ENCODE measurements around the gene DHX30. TPM values are rescaled to one million over a fixed set of nuclear protein-coding genes. Genes with fewer than 3 reads are reported as not detected.

The DHX30 gene
- total and polyA plus RNA-seq, 2 donors (not counting 1 experiment from before 2014, with no cell fraction given) = 27.4 to 47.1 TPM

- peaks cover 1% of the 10 kb centered on the region for H4K20me1 ChIP-seq (ENCODE audit: control insufficient read depth, extremely low read depth, insufficient read depth, low read length)
- H3K79me2 ChIP-seq (ENCODE audit: control insufficient read depth, insufficient read depth, low read length) = no peaks in the 10 kb centered on the region
- no peaks in the 10 kb centered on the region for H3K27me3 ChIP-seq (ENCODE audit: control insufficient read depth, insufficient read depth, low read length)
- H2AFZ ChIP-seq (ENCODE audit: low read length) = no peak overlapping the region
- DNase-seq (ENCODE audit: low read depth in 2 of 2) = no peak
- H3K4me3 ChIP-seq (replicated peaks in 1 of 4; ENCODE audit: control extremely low read depth in 1 of 4, insufficient read depth in 1 of 4, low read depth in 3 of 4, low read length in 4 of 4) = no peak overlapping the region
- H3K36me3 ChIP-seq (ENCODE audit: control insufficient read depth, insufficient read depth, low read length) = peaks cover 50% of the 10 kb centered on the region
- TF ChIP-seq CTCF (conservative IDR thresholded peaks at IDR 0.05 in 1 of 2, IDR thresholded peaks at IDR 0.05 in 1 of 2; ENCODE audit: low read depth in 1 of 2, low read length in 2 of 2) (no peak), EZH2 (IDR thresholded peaks at IDR 0.05; ENCODE audit: low read length, missing control alignments) (no peak)
- H3K4me2 ChIP-seq (ENCODE audit: extremely low read depth, insufficient read depth, low read length) = no peak overlapping the region
- no peaks in the 10 kb centered on the region for H3K4me1 ChIP-seq (ENCODE audit: control insufficient read depth, extremely low read depth, insufficient read depth, low read length)
- no peaks in the 10 kb centered on the region for H3K9me3 ChIP-seq (ENCODE audit: control insufficient read depth, insufficient read depth, low read depth, low read length)
- H3K9ac ChIP-seq (ENCODE audit: insufficient read depth, low read length) = no peak overlapping the region
- H3K27ac ChIP-seq (ENCODE audit: insufficient read depth, low read length) = no peak overlapping the region
These were observed 52.0 kb downstream of the DHX30 start for GRCh38 chr3:47854720-47855455.

GRCh38 chr3:47855461-47856383 lies 52.8 kb downstream of the DHX30 start:
- peaks cover 1% of the 10 kb centered on the region for H4K20me1 ChIP-seq (ENCODE audit: control insufficient read depth, extremely low read depth, insufficient read depth, low read length)
- no peak for DNase-seq (ENCODE audit: low read depth in 2 of 2)
- no peak overlapping the region for H3K27ac ChIP-seq (ENCODE audit: insufficient read depth, low read length)
- no peaks in the 10 kb centered on the region for H3K9me3 ChIP-seq (ENCODE audit: control insufficient read depth, insufficient read depth, low read depth, low read length)
- H3K4me2 ChIP-seq (ENCODE audit: extremely low read depth, insufficient read depth, low read length) = no peak overlapping the region
- H3K4me3 ChIP-seq (replicated peaks in 1 of 4; ENCODE audit: control extremely low read depth in 1 of 4, insufficient read depth in 1 of 4, low read depth in 3 of 4, low read length in 4 of 4) = no peak overlapping the region
- no peaks in the 10 kb centered on the region for H3K4me1 ChIP-seq (ENCODE audit: control insufficient read depth, extremely low read depth, insufficient read depth, low read length)
- no peak overlapping the region for H2AFZ ChIP-seq (ENCODE audit: low read length)
- peaks cover 43% of the 10 kb centered on the region for H3K36me3 ChIP-seq (ENCODE audit: control insufficient read depth, insufficient read depth, low read length)
- no peak overlapping the region for H3K9ac ChIP-seq (ENCODE audit: insufficient read depth, low read length)
- no peaks in the 10 kb centered on the region for H3K79me2 ChIP-seq (ENCODE audit: control insufficient read depth, insufficient read depth, low read length)
- TF ChIP-seq CTCF (conservative IDR thresholded peaks at IDR 0.05 in 1 of 2, IDR thresholded peaks at IDR 0.05 in 1 of 2; ENCODE audit: low read depth in 1 of 2, low read length in 2 of 2) (no peak), EZH2 (IDR thresholded peaks at IDR 0.05; ENCODE audit: low read length, missing control alignments) (no peak)
- no peaks in the 10 kb centered on the region for H3K27me3 ChIP-seq (ENCODE audit: control insufficient read depth, insufficient read depth, low read length)

- Histone ChIP-seq H3K9ac (ENCODE audit: insufficient read depth, low read length) (no peak overlapping the region), H3K4me3 (replicated peaks in 1 of 4; ENCODE audit: control extremely low read depth in 1 of 4, insufficient read depth in 1 of 4, low read depth in 3 of 4, low read length in 4 of 4) (no peak overlapping the region), H3K4me1 (ENCODE audit: control insufficient read depth, extremely low read depth, insufficient read depth, low read length) (no peaks in the 10 kb centered on the region), H3K36me3 (ENCODE audit: control insufficient read depth, insufficient read depth, low read length) (peaks cover 37% of the 10 kb centered on the region), H3K4me2 (ENCODE audit: extremely low read depth, insufficient read depth, low read length) (no peak overlapping the region), H4K20me1 (ENCODE audit: control insufficient read depth, extremely low read depth, insufficient read depth, low read length) (peaks cover 1% of the 10 kb centered on the region), H3K9me3 (ENCODE audit: control insufficient read depth, insufficient read depth, low read depth, low read length) (no peaks in the 10 kb centered on the region), H3K79me2 (ENCODE audit: control insufficient read depth, insufficient read depth, low read length) (no peaks in the 10 kb centered on the region), H3K27ac (ENCODE audit: insufficient read depth, low read length) (no peak overlapping the region), H2AFZ (ENCODE audit: low read length) (no peak overlapping the region), H3K27me3 (ENCODE audit: control insufficient read depth, insufficient read depth, low read length) (no peaks in the 10 kb centered on the region)
- TF ChIP-seq CTCF (conservative IDR thresholded peaks at IDR 0.05 in 1 of 2, IDR thresholded peaks at IDR 0.05 in 1 of 2; ENCODE audit: low read depth in 1 of 2, low read length in 2 of 2) = no peak
- TF ChIP-seq EZH2 (IDR thresholded peaks at IDR 0.05; ENCODE audit: low read length, missing control alignments) = no peak
- no peak for DNase-seq (ENCODE audit: low read depth in 2 of 2)
These were observed 53.7 kb downstream of the DHX30 start for GRCh38 chr3:47856669-47857068.

Data from fibroblast of lung (primary cell).